ENCODE data around the gene ARHGAP25.

The ARHGAP25 gene

DNA sequence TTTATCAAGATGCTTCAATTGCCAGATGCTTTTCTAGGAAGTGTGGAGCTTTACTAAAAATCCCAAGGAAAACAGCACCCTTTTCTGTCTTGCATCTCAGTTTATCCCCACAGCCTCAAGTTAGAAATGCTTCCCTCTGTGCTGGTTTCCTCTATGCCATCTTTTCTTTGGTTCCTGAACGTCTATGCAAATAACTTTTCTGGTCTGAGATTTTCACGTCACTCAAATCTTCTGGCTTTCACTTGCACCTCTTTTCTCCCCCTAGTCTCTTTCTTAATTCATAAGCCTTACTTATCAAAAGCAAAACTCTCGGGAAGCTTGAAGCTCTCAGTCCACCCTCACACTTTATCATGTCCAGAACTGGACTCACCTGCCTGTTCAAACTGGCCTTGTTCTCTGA, 33.9 kb downstream of the ARHGAP25 start:
- no peak for DNase-seq

DNA sequence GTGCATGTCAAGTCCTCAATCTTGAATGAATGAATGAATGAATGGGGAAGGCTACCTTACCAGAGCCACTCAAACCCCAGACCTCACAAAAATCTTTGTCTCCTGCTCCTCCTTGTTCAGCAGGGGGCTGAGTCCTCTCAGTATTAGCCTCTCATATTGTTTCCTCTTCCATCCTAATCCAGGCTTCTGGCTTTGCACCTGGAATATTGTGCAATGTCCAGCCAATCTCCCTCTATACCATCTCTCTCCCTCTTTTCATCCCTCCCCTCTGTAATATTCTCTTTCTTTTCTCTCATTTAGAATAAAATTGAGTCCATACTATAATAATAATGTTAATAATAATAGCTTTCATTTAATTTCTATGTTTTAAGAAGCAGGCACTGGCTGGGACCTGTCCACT, 34.3 kb downstream of the ARHGAP25 start:
- no peak for DNase-seq

DNA sequence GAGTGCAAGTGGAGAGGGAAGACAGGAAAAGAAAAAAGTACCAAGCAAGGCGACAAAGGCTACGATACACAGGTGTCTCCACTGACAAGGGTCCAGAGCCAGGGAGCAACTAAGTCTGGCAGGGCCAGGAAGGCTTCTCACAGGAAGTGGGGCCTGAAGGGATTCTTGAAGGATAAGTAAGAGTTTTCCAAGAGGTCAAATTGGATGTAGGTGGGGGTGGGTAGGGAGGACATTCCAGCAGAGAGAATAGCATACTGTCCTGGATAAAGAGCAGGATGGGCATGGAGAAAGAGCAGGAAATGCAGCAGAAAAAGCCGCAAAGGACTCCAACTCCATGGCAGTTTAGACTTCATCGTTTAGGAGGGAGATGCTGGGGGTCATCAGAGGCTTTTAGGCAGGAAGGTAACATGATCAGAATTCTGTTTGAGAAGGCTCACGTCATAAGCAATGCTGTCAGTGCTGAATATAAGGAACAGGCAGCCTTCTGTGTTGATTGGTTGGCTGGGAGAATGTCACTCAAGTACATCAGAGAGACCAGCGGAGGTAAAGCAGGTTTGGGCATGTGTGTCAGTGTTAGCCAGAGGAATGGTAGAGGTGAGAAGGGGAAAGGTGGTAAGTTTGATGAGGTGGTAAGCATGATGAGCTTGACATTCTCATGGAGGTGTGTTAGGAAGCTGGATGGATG, 35.1 kb downstream of the ARHGAP25 start:
- no peak for DNase-seq

DNA sequence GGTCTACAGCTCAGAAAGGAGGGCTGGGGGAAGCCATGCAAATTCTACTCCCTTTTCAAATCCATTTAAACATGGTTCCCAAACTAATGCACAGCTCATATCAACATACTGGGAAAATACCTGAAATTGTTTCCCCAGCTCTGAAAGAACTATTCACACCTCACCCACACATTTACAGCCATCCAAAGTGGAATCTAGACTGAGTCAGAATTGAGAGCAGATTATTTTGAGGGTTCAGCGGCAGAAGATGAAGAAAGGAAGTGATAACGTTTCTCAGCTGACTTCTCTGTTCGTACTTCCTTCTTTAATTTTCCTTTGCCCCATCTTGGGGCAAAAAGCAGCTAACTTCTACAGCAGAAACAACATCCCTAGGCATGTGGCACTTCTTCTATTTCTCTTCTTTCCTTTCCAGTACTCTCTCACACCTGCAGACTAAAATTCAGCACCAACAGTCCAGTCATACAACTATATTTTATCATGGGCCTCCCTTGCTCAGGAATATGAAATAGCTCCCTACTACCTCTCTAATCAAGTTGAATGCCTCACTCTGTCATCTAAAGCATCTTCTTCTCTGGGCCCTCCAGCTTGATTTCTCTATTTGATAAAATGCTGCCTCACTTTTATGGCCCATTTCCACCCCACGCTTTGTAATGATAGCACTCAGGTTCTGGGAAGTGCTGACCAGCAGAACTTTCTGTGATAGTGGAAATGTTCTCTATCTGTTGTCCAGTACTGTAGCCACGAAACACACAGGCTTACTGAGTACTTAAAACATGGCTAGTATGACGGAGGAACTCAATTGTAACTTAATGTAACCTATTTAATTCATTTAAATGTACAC, 35.9 kb downstream of the ARHGAP25 start:
- no peak for DNase-seq

DNA sequence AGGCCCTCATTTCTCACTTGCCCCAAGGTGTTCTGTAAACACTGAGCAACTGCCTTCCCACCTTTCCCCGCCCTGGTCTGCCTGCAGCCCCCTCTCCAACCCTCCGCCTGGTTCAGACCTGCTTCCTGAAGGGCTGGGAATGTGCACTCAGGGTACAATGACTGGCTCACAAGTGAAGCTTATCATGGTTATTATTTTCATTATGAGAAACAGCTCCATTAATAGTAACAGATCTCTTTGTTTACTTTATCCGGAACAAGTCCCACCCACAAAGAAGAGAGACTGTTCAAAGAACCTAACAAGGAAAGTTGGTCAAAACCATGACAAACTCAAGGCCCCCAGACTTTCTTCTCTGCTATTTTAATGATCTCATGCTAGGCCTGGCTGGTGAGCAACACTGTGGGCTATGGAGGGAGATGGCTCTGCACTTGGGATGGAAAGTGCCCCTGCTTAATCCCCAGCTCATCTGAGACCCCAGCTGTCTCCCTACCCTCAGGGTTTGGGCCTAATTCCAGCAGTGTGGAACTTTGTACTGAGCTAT, 36.7 kb downstream of the ARHGAP25 start:
- DNase-seq = no peak

DNA sequence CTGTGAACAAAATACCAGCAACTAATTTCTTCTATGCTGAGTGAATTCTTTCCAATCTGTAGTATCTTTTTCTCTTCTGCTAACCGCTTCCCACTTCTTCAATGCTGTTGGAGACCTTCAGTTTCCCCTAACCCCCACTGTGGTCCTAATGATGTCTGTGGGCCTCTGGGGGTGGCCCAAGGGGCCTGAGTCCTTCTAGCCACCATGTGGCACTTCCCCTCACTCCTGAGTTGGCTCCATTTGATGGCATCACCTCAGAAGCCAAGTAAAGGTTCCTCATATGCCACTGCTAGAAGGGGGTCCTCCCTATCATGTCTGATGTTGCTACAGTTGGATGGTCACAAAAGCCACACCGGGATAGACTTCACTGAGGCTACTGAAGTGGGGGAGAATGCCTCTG, 37.5 kb downstream of the ARHGAP25 start:
- no peak for DNase-seq

DNA sequence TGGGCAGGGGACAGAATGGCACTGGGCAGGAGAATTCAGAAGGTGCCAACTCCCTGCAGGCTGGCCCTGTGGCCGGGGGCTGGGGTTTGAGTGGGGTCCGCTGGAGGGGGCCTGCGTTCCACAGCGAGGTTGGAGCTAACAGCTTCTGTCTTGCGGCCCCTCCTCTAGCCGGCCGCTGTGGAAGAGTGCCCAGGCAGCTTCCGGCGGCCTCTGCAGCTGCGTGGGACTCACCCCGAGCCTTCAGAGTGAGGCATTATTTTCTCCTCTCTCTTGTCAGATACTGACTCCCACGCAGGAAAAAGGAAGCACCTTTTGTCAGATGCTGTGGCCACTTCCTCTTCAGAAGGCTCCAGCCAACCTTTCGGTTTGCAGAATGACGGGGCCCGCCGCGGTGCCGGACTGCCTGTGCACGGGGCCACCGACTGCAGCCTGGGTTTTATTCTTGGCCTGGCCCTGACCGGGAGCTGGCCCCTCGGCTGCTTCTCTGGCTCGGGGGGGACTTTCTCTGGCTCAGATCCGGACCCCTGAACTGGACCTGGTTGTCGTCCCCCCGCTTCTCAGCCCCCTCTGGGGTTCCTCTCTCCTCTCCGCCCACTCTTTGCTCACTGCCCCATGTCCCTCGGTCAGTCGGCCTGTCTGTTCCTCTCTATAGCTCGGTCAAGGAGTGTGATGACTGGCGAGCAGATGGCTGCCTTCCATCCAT, 40.1 kb downstream of the ARHGAP25 start:
- DNase-seq = no peak

DNA sequence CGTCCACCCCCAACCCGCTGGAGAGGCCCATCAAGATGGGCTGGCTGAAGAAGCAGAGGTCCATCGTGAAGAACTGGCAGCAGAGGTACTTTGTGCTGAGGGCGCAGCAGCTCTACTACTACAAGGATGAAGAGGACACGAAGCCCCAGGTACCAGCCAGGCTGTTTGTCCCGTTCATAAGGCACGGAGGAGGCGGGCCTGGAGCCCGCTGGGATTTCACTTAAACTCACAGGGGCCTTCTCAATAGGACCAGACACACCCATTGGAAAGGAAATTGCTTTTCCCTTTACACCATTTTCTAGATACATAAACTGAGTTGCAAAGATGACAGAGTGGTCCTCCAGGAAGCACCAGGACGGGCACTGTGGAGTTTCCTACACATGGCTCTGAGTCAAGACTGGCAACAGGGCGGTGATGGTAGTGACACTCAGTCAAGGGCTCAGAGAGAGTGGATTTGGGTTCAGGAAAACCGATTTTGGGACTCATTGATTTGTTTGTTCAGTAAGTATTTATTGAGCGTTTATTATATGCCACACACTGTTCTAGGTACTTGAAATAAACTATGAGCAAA, 40.7 kb downstream of the ARHGAP25 start:
- no peak for DNase-seq

DNA sequence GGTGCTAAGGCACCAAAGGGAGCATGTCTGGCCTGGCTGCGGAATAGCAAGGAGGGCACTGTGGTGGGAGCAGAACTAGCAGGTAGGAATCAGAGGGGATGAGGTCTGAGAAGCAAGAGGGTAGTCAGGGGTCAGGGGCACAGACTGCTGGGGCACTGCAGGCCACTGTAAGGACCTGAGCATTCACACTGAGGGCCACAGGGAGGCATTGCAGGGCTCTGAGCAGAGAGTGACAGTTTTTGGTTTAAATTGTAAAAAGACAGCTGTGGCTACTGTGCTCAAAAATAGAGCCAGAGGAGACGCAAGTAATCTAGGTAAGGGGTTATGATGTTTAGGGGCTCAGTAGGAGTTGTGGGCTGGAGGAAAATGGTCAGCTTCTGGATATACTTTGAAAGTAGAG, 41.5 kb downstream of the ARHGAP25 start:
- DNase-seq = no peak

DNA sequence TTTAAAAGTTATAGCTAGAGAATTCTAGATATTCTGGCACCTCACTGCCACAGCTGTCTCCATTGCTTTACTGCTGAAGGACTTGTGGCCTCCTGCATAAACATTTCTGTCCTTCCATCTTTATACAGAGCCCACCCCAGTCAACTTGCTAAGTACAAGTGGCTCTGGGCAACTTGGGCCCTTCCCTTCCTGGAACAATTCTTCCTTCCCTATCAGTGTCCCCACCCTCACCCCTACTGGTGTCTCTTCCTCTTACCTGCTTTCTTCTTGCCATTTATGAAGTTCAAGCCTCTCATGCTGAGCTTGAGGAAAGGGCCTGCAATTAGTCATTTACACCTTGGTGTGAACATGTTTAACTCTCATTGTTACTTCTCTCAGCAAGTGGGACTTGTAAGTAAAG, 45.0 kb downstream of the ARHGAP25 start:
- DNase-seq = no peak

DNA sequence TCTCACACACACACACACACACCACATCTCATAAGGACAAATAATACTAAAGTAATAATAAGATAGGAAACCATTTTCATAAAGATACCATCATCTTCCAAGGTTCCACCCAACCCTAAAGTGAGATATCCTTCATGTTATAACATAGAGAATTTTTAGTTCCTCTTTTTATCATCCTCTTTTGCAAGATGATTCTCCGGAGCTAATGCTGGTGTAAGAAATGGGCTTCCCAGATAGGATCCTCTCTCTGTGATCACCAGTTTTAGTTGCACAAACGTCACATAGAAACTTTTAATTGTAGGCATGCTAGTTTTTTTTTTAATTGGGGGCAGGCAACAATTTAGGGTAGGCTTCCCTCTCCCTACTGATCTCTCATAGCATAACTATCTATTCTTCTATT, 49.6 kb downstream of the ARHGAP25 start:
- no peak for DNase-seq

DNA sequence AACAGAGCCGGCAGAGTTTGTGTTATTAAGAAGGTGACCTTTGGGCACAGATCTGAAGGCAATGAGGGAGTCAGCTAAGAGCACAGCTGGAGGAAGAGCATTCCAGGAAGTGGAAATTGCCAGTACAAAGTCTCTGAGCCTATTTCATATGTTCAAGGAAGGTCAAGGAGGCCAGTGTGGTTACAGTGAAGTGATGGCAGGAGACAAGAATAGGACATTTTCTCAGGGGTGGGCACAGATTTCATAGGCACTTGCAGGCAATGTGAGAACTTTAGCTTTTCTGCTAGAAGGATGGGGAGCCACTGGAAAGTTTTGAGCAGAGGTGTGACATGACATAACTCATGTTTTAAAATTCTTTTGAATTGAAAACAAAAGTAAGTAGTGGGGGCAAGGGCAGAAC, 50.3 kb downstream of the ARHGAP25 start:
- no peak for DNase-seq

DNA sequence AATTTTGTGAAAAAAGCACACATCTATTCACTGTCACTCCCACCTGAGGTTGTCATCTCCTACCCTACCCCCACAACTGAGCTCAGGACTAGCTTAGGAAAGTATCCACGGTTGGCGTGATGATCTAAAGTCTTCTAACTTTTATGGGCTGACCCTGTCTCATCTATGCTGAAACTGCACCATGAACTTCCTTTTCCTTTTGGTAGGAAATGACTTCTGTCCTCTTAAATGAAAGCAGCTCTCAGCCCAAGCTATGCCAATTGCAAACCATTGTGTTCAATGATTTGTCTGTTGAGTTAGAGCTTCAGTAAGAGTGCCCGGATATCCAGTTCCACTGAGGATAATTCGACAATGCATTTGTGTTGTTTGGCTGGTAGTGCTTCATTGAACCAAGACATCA, 52.7 kb downstream of the ARHGAP25 start:
- DNase-seq = no peak

DNA sequence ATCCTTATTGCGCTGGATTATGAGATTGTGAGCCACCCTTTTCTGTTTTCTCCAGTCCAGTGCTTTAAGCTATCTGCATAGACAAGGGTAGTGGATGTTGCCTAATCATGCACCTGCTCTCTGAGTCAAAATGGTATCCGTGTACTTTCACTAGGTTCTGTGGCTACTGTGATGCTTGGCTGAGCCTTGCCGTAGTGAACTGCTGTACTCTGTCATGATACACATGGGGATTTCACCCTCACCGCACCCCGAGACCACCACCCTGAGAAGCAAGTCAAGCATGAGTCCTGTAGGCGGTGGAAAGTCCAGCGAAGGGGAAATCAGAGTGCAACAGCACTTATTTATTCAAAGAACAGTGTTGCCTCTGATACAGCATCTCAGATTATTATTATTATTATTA, 55.0 kb downstream of the ARHGAP25 start:
- no peak for DNase-seq

DNA sequence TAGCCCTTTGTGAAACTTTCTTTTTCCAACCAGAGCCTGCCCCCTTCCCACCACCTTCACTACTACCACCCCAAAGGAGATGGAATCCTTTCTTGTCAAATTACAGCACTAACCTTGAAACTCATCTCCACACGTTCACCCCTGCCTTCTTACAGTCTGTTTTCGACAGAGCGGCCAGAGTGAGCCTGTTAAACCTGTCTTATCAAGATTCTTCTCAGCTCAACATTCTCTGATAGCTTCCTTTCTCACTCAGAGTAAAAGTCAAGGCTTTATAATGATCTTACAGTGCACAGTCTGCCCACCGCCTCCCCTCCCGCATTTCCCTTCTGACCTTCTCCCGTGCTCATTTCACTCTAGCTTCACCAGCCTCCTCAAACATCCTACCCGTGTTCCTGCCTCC, 56.0 kb downstream of the ARHGAP25 start:
- no peak for DNase-seq

DNA sequence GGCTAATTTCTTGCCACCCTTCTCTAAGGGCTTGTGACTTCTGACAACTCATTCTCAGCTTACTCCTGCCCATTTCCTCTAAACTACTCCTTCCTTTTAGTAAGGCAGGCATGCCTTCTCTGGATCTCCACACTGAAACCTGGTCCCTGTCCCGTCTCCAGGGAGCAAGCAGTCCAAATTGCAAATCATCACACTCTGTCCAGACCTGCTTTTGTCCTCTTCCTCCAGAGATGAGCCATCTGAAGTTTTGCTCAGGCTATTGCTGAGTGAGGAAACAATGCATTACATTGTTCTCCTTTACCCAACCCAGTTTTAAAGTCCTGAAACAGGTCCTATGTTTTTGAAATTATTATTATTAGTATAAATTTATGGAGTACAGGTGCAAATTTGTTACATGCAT, 57.3 kb downstream of the ARHGAP25 start:
- DNase-seq = no peak

DNA sequence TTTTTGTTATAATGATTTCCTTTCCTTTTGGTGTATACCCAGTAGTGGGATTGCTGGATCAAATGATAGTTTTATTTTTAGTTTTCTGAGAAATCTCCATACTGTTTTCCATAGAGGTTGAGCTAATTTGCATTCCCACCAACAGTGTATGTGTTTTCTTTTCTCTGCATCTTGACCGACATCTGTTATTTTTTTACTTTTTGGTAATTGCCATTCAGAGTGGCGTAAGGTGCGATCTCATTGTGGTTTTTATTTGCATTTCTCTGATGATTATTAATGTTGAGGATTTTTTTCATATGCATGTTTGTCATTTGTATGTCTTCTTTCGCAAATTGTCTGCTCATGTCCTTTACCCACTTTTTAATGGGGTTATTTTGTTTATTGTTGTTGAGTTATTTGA, 58.1 kb downstream of the ARHGAP25 start:
- no peak for DNase-seq

DNA sequence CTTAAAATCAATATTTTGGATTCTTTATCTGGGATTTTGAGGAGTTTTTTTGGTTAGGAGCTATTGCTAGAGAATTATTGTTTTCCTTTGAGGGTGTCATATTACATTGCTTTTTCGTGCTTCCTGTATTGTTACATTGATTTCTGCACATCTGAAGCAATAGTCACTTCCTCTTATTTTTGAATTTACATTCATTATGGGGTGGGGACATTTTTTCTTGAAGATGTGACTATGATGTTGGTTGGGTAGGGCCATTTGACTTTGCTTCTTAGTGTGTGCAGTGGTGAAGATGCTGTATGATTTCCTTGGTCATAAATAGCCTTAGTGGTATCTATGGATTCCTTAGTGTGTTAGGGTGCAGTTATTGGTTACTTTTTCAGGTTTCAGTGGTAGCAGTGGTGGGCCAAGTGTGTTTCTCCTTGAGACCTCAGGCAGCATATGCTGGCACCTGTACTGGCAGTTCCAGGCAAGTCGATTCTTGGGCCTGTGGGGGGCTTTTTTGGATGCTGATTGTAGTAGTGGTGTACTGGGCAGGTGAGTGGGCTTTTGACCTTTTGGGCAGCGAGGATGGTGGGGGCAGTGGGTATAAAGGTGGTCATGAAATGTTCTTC, 61.8 kb downstream of the ARHGAP25 start:
- no peak for DNase-seq

DNA sequence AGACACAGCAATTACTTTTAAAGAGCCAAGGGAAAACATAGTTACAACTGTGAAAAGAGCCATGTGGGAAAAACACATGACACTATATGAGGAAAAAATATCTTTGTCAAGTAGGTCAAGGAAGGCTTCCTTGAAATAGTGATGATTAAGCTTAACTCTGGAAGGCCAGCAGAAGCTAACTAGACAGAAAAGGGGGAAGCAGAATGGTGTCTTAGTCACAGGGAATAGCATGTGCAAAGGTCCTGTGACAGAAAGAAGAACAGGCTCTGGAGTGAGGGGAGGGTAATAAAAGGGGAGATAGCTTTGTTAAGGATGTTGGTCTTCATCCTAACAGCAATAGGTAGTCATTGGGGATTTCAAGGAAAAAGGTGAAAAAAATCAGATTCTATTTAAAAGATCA, 64.0 kb downstream of the ARHGAP25 start:
- DNase-seq = no peak

DNA sequence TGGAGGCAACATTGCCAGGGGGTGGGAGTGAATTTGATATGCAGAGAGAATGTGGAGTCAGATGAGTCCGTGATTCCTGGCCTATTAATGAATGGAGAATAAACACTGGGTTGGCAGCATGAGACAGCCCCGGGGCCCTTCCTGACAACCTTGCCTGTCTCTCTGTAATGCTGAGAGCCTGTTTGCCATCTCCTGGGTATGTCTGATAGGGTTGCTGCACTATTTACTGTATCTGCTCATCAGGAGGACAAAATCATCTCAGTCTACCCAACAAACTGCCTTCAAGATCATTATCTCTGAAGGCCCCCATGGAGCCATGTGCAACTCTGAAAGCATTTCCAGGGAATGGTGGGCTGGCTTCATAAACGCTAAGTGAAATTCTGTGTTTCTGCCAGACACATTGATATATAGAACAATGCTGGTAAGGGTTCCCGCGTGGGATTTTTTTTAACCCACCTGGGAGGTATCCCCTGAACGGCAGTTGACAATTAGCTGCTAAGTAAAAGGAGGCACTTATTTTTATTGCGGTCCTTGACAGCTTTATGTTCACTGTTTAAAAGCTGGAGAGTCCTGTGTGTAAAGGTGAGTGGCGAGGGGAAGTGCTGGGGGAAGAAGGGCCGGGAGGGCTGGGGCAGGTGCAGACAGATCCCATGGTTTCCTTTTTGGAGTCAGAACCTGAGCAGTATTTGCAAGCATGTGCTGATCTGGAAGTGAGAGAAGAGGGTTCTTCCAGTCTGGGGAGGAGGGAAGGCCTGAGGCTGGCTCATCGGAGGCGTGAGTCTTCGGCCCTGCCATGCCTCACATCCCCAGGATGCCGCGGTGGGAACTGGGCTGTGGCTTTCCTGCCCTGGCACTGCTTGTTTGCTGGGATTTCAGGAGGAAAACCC, 64.8 kb downstream of the ARHGAP25 start:
- DNase-seq = peak; percentile 16

DNA sequence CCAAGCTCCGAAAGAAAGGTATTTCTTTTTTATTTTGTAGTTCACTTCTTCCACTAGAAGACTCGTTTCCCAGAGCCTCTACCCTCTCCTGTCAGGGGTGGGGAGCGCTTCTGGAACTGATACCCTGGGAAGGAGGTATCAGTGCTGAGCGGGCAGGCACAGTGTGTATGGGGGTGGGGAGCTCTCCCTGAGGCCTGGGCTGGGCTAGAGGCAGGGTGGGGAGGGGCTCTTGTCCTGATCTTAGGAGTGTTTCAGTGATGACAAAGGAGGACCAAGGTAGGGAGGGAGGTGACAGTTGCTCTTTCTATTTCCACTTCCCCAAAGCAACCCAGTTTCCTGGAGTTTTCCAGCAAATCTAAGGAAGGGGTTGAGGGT, 65.4 kb downstream of the ARHGAP25 start:
- no peak for DNase-seq

DNA sequence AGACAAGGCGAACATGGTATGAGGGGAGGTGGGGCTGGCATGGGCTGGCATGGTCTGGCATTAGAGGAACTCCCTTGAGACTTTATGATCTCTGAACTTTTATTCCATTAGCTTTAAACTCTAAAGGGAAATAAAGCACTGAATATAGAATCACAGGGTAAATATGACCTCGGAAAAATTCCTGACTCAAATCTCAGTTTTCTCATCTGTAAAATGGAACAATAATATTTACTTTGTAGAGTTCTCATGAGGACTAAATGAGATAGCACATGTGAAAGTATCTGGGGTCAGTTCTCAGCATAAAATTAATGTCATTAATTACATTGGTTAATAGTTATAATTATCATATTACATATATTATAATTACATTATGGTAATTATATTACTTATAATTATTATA, 65.9 kb downstream of the ARHGAP25 start:
- DNase-seq = no peak
